Small intestine (tissue), 7 donors: ENCODE data around the gene MYCL. TPM values are rescaled to one million over a fixed set of nuclear protein-coding genes. Genes with fewer than 3 reads are reported as not detected.

Source experiments
- DNase-seq, 2 donors: peaks; one replicate each; pipeline versions ENCODE4 v3.0.0 to v3.0.0-alpha.2; 2013
- FAIRE-seq: peaks from 2 replicates; lab custom pipeline; 2012; peaks lifted over from hg19 to GRCh38; lab: Jason Lieb, UNC
- H3K27ac ChIP-seq, 3 donors: one replicate each; pipeline ENCODE4 v1.5.1; 2013; ENCODE audit warnings: low read length in 2 of 3, mild to moderate bottlenecking in 2 of 3, control low read depth in 1 of 3, inconsistent platforms in 1 of 3, low read depth in 1 of 3, moderate library complexity in 1 of 3
- H3K27me3 ChIP-seq, 3 donors: one replicate each; pipeline ENCODE4 v1.6.1; 2013; ENCODE audit warnings: low read length in 3 of 3, inconsistent platforms in 1 of 3; ENCODE audit not compliant: control insufficient read depth in 3 of 3, insufficient read depth in 3 of 3
- H3K36me3 ChIP-seq, 3 donors: one replicate each; pipeline ENCODE4 v1.6.1; 2013; ENCODE audit warnings: low read length in 3 of 3, inconsistent platforms in 1 of 3, low read depth in 1 of 3, mild to moderate bottlenecking in 1 of 3, moderate library complexity in 1 of 3; ENCODE audit not compliant: control insufficient read depth in 3 of 3, insufficient read depth in 2 of 3
- H3K4me1 ChIP-seq, 3 donors: one replicate each; pipeline ENCODE4 v1.6.1; 2013; ENCODE audit warnings: low read length in 2 of 3, inconsistent platforms in 1 of 3, low read depth in 1 of 3, mild to moderate bottlenecking in 1 of 3, moderate library complexity in 1 of 3; ENCODE audit not compliant: control insufficient read depth in 3 of 3, insufficient read depth in 2 of 3
- H3K4me3 ChIP-seq, 3 donors: one replicate each; pipeline ENCODE4 v1.5.1; 2013; ENCODE audit warnings: low read length in 3 of 3, control low read depth in 1 of 3, inconsistent platforms in 1 of 3, low read depth in 1 of 3, mild to moderate bottlenecking in 1 of 3, moderate library complexity in 1 of 3
- H3K9me3 ChIP-seq, 2 donors: one replicate each; pipeline ENCODE4 v1.6.1; 2013; ENCODE audit warnings: low read depth in 1 of 2, low read length in 1 of 2; ENCODE audit not compliant: control insufficient read depth in 2 of 2, insufficient read depth in 1 of 2
- WGBS, 3 donors: extraction: QIAGEN DNeasy Blood & Tissue Kit; methylation state at CpG; one replicate each; pipeline ENCODE4 v1.1.7; 2013; 5-methylcytosine and 5-hydroxymethylcytosine counted together
- polyA plus RNA-seq, 4 donors: library from polyadenylated mRNA; stranded (reverse) in 3 of 4; unstranded in 1 of 4; fragments of 200-250 nt in 3 of 4; fragments of 120-200 nt in 1 of 4; gene quantifications; one replicate each; pipeline versions ENCODE4 v1.2.1 to v1.2.3, GENCODE V29; 2013
- donor health status: healthy with polysubstance abuse.
- donor health status: control.
- donor health status: control.
- donor health status: Bipolar disorder and iron deficiency.
- donor health status: healthy.

MYCL gene
- polyA plus RNA-seq, 4 donors = 3.5 to 9.0 (median 6.1) TPM

GRCh38 chr1:39898648-39899603 is 2.8 kb downstream of the MYCL start:
- Histone ChIP-seq H3K27ac (peak overlapping the region in 2 of 3 donors; percentile 18 to 31), H3K36me3 (peaks cover 0 to 7% (median 0%) of the 10 kb centered on the region in 3 donors), H3K9me3 (no peaks in the 10 kb centered on the region), H3K4me1 (peaks cover 0 to 19% (median 3%) of the 10 kb centered on the region in 3 donors), H3K4me3 (peak overlapping the region in 1 of 3 donors; percentile 11), H3K27me3 (peaks cover 0 to 18% (median 4%) of the 10 kb centered on the region in 3 donors)
- DNase-seq (peak; percentile 80 to 83), FAIRE-seq (no peak)
- 16 to 42% (median 27%) methylated on average over 14 of the region's 14 CpGs for WGBS, 3 donors

- H3K36me3 ChIP-seq = peaks cover 0 to 7% (median 0%) of the 10 kb centered on the region in 3 donors
- H3K9me3 ChIP-seq = no peaks in the 10 kb centered on the region
- DNase-seq (no peak), FAIRE-seq (no peak)
- H3K4me3 ChIP-seq = no peak overlapping the region
- peaks cover 0 to 14% (median 3%) of the 10 kb centered on the region in 3 donors for H3K27me3 ChIP-seq
- H3K27ac ChIP-seq = no peak overlapping the region
- peaks cover 0 to 19% (median 3%) of the 10 kb centered on the region in 3 donors for H3K4me1 ChIP-seq
- WGBS, 3 donors = 10 to 29% (median 29%) methylated on average over 3 of the region's 3 CpGs
These were observed 3.5 kb downstream of the MYCL start for GRCh38 chr1:39898191-39898590.

- DNase-seq (no peak), FAIRE-seq (no peak)
- no peak overlapping the region for H3K27ac ChIP-seq
- H3K9me3 ChIP-seq = no peaks in the 10 kb centered on the region
- 83 to 90% (median 89%) methylated on average over 11 of the region's 11 CpGs for WGBS, 3 donors
- peaks cover 2 to 17% (median 3%) of the 10 kb centered on the region in 3 donors for H3K4me1 ChIP-seq
- H3K4me3 ChIP-seq = no peak overlapping the region
- H3K27me3 ChIP-seq = peaks cover 0 to 6% (median 0%) of the 10 kb centered on the region in 3 donors
- H3K36me3 ChIP-seq = peaks cover 0 to 7% (median 0%) of the 10 kb centered on the region in 3 donors
These were observed 4.6 kb downstream of the MYCL start for GRCh38 chr1:39896909-39897685.

GRCh38 chr1:39895731-39896480 is 5.8 kb downstream of the MYCL start:
- Histone ChIP-seq H3K4me1 (peaks cover 2 to 17% (median 3%) of the 10 kb centered on the region in 3 donors), H3K27me3 (peaks cover 0 to 6% (median 0%) of the 10 kb centered on the region in 3 donors), H3K36me3 (peaks cover 0 to 7% (median 0%) of the 10 kb centered on the region in 3 donors), H3K9me3 (no peaks in the 10 kb centered on the region), H3K27ac (no peak overlapping the region), H3K4me3 (no peak overlapping the region)
- DNase-seq (no peak), FAIRE-seq (no peak)
- 76 to 80% (median 78%) methylated on average over 5 of the region's 5 CpGs for WGBS, 3 donors

- Histone ChIP-seq H3K9me3 (no peaks in the 10 kb centered on the region), H3K4me1 (peaks cover 0 to 12% (median 2%) of the 10 kb centered on the region in 3 donors), H3K27ac (no peak overlapping the region), H3K36me3 (peaks cover 0 to 7% (median 0%) of the 10 kb centered on the region in 3 donors), H3K4me3 (no peak overlapping the region), H3K27me3 (peaks cover 0 to 2% (median 0%) of the 10 kb centered on the region in 3 donors)
- DNase-seq (no peak), FAIRE-seq (no peak)
- 73 to 84% (median 77%) methylated on average over 3 of the region's 3 CpGs for WGBS, 3 donors
These were observed 6.7 kb downstream of the MYCL start for GRCh38 chr1:39894884-39895495.

- no peak for FAIRE-seq
- no peaks in the 10 kb centered on the region for H3K9me3 ChIP-seq
- WGBS, 3 donors = 16 to 24% (median 23%) methylated on average over 6 of the region's 6 CpGs
- H3K27me3 ChIP-seq = peaks cover 0 to 2% (median 0%) of the 10 kb centered on the region in 3 donors
- H3K27ac ChIP-seq = no peak overlapping the region
- no peak overlapping the region for H3K4me3 ChIP-seq
- DNase-seq = peak; percentile 12 to 62
- H3K4me1 ChIP-seq = peaks cover 0 to 2% (median 0%) of the 10 kb centered on the region in 3 donors
- H3K36me3 ChIP-seq = peaks cover 0 to 7% (median 0%) of the 10 kb centered on the region in 3 donors
These were observed 8.8 kb downstream of the MYCL start for GRCh38 chr1:39892601-39893595.

GRCh38 chr1:39890880-39891279 is 10.8 kb downstream of the MYCL start:
- Histone ChIP-seq H3K36me3 (no peaks in the 10 kb centered on the region), H3K27me3 (no peaks in the 10 kb centered on the region), H3K9me3 (no peaks in the 10 kb centered on the region), H3K4me3 (no peak overlapping the region), H3K27ac (no peak overlapping the region), H3K4me1 (peaks cover 0 to 2% (median 0%) of the 10 kb centered on the region in 3 donors)
- 97 to 100% (median 100%) methylated on average over 1 of the region's 1 CpG for WGBS, 3 donors
- no peak for DNase-seq
- FAIRE-seq = no peak
